GM06990 (cell line): ENCODE measurements around the gene WBP2NL.

Source experiments
- DNase-seq: peaks from one replicate; pipeline ENCODE4 v3.0.0-alpha.2; 2011; ENCODE audit not compliant: insufficient read length; ENCODE audit errors: extremely low read depth
- H3K27me3 ChIP-seq: replicated peaks from 2 replicates; pipeline ENCODE4 v1.6.0; 2011; ENCODE audit warnings: low read length; ENCODE audit not compliant: control insufficient read depth, insufficient read depth
- H3K36me3 ChIP-seq: 2 replicates; pipeline ENCODE4 v1.5.1; 2011; ENCODE audit warnings: low read length; ENCODE audit not compliant: control insufficient read depth, insufficient read depth
- H3K4me3 ChIP-seq: replicated peaks from 2 replicates; pipeline ENCODE4 v1.5.1; 2011; ENCODE audit warnings: low read depth, mild to moderate bottlenecking, control low read depth, low read length
- CTCF ChIP-seq: IDR thresholded peaks from 2 replicates; pipeline ENCODE4 v1.5.1; 2011; ENCODE audit warnings: low read length, control low read depth, mild to moderate bottlenecking, inconsistent platforms; ENCODE audit not compliant: insufficient read depth, poor library complexity, severe bottlenecking

WBP2NL gene

DNA sequence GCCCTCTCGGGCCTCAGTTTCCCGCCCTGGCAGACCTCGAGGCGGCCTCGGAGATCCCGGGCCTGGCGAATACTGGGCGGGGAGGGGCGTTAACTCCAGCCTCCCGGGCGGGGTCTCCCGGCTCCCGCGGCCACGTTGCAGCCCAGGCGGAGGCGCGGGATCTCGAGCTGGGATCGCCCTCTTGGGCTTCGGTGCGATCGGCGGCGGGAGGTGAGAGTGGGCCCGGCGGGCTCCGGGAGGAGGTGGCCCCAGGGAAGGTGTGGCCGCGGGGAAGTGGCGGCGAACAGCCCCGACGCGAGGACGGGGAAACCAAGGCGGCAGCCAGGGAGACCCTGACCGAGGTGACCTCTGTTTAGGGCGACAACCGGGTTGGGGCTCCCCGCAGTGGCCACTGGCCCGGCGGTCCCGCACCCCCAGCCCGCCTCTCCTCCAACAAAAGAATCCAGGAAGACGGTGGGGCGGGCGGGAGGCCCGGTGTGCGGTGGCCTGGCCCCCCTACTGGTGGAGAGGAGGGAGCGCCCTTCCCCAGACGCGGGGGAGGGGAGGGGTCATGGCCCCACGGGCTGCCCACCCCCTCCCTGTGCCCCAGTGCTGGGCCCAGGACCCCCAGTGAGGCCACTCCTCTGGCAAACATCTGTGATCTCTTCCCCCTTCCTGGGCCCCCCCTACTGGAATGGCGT, 75.7 kb downstream of the WBP2NL start, which contains the start of gene PHETA2:
PHETA2 (plus strand) TSS at position 117 of the 680 bp plus-strand sequence. CDS start 3,046 bp downstream, outside the sequence.
- Histone ChIP-seq H3K36me3 (no peaks in the 10 kb centered on the region), H3K4me3 (peak within 1 kb of the TSS; percentile 51), H3K27me3 (no peaks in the 10 kb centered on the region)
- peak; percentile 69 for DNase-seq
- TF ChIP-seq CTCF: peak; percentile 59

DNA sequence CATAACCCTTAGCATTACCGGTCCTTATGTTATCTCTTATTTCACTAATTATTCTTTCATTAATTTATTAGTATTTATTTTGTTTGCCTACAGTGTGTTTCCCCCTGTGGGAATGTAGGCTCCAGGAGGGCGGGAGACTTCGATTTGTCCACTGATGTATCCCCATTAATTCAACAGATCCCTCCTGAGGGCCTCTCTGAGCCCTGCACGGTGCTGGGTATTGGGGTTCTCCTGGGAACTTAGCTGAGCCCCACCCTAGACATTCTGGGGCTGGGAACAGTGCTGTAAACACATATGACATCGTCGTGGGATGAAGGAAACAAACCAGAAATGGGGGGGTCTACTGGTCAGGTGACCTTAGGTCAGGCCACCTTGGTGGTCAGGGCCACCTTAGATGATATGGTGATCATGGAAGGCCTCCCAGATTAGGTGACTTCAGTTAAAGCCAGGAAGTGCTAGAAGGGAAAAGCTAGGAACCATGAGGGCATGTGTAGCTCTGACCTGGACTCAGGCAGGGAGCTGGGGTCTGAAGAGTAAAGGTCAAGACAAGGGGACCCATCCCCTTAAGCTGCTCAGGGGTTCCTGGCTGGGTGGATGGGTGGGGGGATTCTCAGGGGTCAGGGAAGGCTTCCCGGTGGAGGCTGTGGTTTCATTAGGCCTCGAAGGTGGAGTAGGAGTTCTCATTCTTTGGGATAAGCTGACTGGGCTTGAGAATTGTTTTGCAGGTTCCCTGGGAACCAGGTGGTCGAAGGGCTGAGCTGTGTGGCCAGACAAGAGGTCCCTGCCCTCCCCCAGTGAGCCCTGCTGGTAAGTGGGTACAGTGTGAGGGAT, 76.5 kb downstream of the WBP2NL start:
- H3K4me3 ChIP-seq: no peak overlapping the region
- DNase-seq: no peak
- no peaks in the 10 kb centered on the region for H3K36me3 ChIP-seq
- no peaks in the 10 kb centered on the region for H3K27me3 ChIP-seq
- no peak for TF ChIP-seq CTCF

GRCh38 chr22:42076764-42077485, 78.3 kb downstream of the WBP2NL start:
- no peak for DNase-seq
- Histone ChIP-seq H3K27me3 (no peaks in the 10 kb centered on the region), H3K4me3 (no peak overlapping the region), H3K36me3 (no peaks in the 10 kb centered on the region; the same call in 1 of the 2 replicates)
- no peak for TF ChIP-seq CTCF

GRCh38 chr22:42077486-42078125, 79.0 kb downstream of the WBP2NL start:
- no peak for TF ChIP-seq CTCF

More at GRCh38 chr22:42077486-42078125, 79.0 kb downstream of the WBP2NL start:
- DNase-seq: no peak
- Histone ChIP-seq H3K36me3 (peaks cover 2% of the 10 kb centered on the region; the same call in 1 of the 2 replicates), H3K4me3 (no peak overlapping the region), H3K27me3 (no peaks in the 10 kb centered on the region)
